Activated CD4-positive, alpha-beta T cell treated with anti-CD3 and anti-CD28 coated beads, Interleukin-2, amount 10 ng/mL, durations not matched to agents 7 days and 5 days (primary cell): Measurements from ENCODE around the gene BAAT. TPM values are rescaled to one million over a fixed set of nuclear protein-coding genes. Genes with fewer than 3 reads are reported as not detected.

Experiments
- CTCF ChIA-PET: fragments of 350-600 bp; sonication (Branson Sonifier 250); formaldehyde crosslinking; loops from one replicate; lab custom pipeline; 2021; ENCODE audit warnings: antibody characterized with exemption; lab: Charles Lee
- POLR2A ChIA-PET: fragments of 350-600 bp; sonication (Branson Sonifier 250); formaldehyde crosslinking; loops from one replicate; lab custom pipeline; 2021; ENCODE audit warnings: antibody characterized with exemption; lab: Charles Lee
- DNase-seq: peaks from one replicate; pipeline ENCODE4 v3.0.0-alpha.2; 2020
- H3K27ac Mint-ChIP-seq: one replicate; pipeline ENCODE4 v1.8.0; 2021; ENCODE audit warnings: mild to moderate bottlenecking, moderate library complexity, mixed read lengths
- H3K27me3 Mint-ChIP-seq: one replicate; pipeline ENCODE4 v1.8.0; 2021; ENCODE audit warnings: mixed read lengths
- H3K36me3 Mint-ChIP-seq: one replicate; pipeline ENCODE4 v1.8.0; 2021; ENCODE audit warnings: low read depth, mixed read lengths
- H3K4me1 Mint-ChIP-seq: one replicate; pipeline ENCODE4 v1.8.0; 2021; ENCODE audit warnings: mixed read lengths
- H3K4me3 Mint-ChIP-seq: one replicate; pipeline ENCODE4 v1.8.0; 2021; ENCODE audit warnings: mild to moderate bottlenecking, moderate library complexity, mixed read lengths
- H3K9me3 Mint-ChIP-seq: one replicate; pipeline ENCODE4 v1.8.0; 2021; ENCODE audit warnings: mixed read lengths
- total RNA-seq, 2 experiments: library from RNA; stranded (reverse); gene quantifications; one replicate each; pipeline ENCODE4 v1.2.3, GENCODE V29; 2021

The BAAT gene
- total RNA-seq, 2 experiments from 2014 or later: 0.07 TPM; not detected in 1

- peaks cover 2% of the 10 kb centered on the region for H3K27me3 Mint-ChIP-seq
- no peaks in the 10 kb centered on the region for H3K36me3 Mint-ChIP-seq
- no peaks in the 10 kb centered on the region for H3K9me3 Mint-ChIP-seq
- DNase-seq: no peak
- ChIA-PET CTCF (no interaction called here), POLR2A (no interaction called here)
- H3K4me3 Mint-ChIP-seq: no peak overlapping the region
- H3K27ac Mint-ChIP-seq: no peak overlapping the region
- no peaks in the 10 kb centered on the region for H3K4me1 Mint-ChIP-seq
Measured at GRCh38 chr9:101324245-101324804, 60.5 kb downstream of the BAAT start.

DNA sequence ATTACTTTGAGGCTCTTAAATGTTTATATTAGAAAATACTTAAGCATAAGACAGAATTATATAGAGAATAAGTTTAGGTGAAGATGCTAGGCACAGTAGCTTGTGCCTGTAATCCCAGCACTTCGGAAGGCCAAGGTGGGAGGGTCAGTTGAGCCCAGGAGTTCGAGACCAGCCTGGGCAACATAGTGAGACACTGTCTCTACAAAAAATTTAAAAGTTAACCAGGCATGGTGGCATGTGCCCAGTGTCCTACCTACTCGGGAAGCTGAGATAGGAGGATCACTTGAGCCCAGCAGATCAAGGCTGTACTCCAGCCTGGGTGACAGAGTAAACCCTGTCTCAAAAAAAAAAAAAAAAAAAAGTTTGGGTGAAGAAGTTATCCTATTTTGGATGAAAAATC is 61.7 kb downstream of the BAAT start:
- ChIA-PET POLR2A (no interaction called here), CTCF (no interaction called here)
- Mint-ChIP-seq H3K9me3 (no peaks in the 10 kb centered on the region), H3K36me3 (no peaks in the 10 kb centered on the region), H3K27me3 (no peaks in the 10 kb centered on the region), H3K4me3 (no peak overlapping the region), H3K27ac (no peak overlapping the region), H3K4me1 (no peaks in the 10 kb centered on the region)
- DNase-seq: no peak

DNA sequence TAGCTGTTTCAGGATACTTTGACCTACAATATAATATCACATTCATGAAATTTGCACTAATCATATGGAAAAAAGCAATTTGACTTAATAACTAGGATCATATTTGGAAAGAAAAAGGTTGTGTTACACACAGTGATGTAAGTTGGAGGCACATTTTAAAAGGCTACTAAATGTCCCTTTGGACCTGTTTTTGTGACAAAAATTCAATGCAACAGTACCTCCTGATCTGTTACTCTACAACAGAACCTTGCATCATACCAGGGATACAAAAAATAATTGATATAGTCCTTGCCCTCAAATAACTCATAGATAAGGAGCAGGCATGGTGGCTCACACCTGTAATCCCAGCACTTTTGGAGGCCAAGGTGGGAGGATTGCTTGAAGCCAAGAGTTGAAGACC is 67.1 kb downstream of the BAAT start:
- DNase-seq: no peak
- Mint-ChIP-seq H3K4me1 (no peaks in the 10 kb centered on the region), H3K36me3 (no peaks in the 10 kb centered on the region), H3K27me3 (peaks cover 3% of the 10 kb centered on the region), H3K4me3 (no peak overlapping the region), H3K9me3 (no peaks in the 10 kb centered on the region), H3K27ac (no peak overlapping the region)
- ChIA-PET CTCF (no interaction called here), POLR2A (no interaction called here)

DNA sequence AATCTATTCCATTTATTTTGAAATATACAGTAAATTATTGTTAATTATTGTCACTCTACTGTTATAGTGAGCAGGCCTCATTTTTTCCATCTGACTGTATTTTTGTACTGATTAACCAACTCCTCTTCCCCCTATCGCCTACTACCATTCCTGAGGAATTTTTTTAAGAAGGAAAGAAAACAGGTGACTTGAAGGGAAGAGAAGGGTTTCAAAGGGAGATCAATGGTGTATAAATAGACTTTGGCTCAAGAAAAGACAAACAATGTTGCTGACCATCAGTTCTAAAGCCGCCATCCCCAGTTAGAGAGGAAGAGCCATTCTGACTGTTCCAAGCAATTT is 69.7 kb downstream of the BAAT start:
- ChIA-PET POLR2A (no interaction called here), CTCF (no interaction called here)
- Mint-ChIP-seq H3K27me3 (peaks cover 3% of the 10 kb centered on the region), H3K9me3 (no peaks in the 10 kb centered on the region), H3K4me1 (no peaks in the 10 kb centered on the region), H3K27ac (no peak overlapping the region), H3K36me3 (no peaks in the 10 kb centered on the region), H3K4me3 (no peak overlapping the region)
- DNase-seq: no peak

GRCh38 chr9:101312661-101313060 is 72.1 kb downstream of the BAAT start:
- no peak overlapping the region for H3K27ac Mint-ChIP-seq
- H3K36me3 Mint-ChIP-seq: no peaks in the 10 kb centered on the region
- ChIA-PET CTCF (interaction anchor here (2.0 kb wide), 1 partner anchor 10 kb away, joined by 7 read pairs; no protein-coding TSS in a partner anchor), POLR2A (no interaction called here)
- H3K4me1 Mint-ChIP-seq: no peaks in the 10 kb centered on the region
- H3K9me3 Mint-ChIP-seq: no peaks in the 10 kb centered on the region
- H3K27me3 Mint-ChIP-seq: peaks cover 3% of the 10 kb centered on the region
- DNase-seq: no peak
- H3K4me3 Mint-ChIP-seq: no peak overlapping the region

GRCh38 chr9:101311758-101312420 is 72.9 kb downstream of the BAAT start:
- CTCF ChIA-PET: interaction anchor here (0.7 to 2.0 kb wide), 5 partner anchors 10 to 860 kb away, joined by 3 to 9 read pairs (median 4); no protein-coding TSS in a partner anchor
- no peak overlapping the region for H3K4me3 Mint-ChIP-seq
- H3K27ac Mint-ChIP-seq: no peak overlapping the region
- POLR2A ChIA-PET: no interaction called here
- peak; percentile 44 for DNase-seq
- H3K4me1 Mint-ChIP-seq: no peaks in the 10 kb centered on the region
- H3K36me3 Mint-ChIP-seq: no peaks in the 10 kb centered on the region
- peaks cover 3% of the 10 kb centered on the region for H3K27me3 Mint-ChIP-seq
- H3K9me3 Mint-ChIP-seq: no peaks in the 10 kb centered on the region

DNA sequence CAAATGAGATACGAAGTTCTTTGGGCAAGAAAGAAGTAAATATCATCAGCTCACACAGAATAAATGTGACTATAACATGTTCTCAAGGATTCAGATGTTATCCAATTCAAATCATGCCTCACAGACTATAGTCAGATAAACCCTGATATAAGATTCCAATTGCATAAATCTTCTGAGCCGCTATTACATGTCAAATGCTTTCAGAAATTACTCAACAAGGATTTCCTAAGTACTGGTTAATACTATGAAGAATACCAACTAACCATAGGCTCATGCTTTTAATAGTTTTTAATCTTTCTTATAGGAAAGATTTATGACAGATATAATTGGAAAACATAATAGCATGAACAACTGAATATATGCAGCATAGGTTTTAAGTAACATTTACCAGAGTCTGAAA is 73.6 kb downstream of the BAAT start:
- H3K27ac Mint-ChIP-seq: no peak overlapping the region
- POLR2A ChIA-PET: no interaction called here
- CTCF ChIA-PET: interaction anchor here (1.6 to 2.0 kb wide), 3 partner anchors 9 to 712 kb away, joined by 4 to 9 read pairs (median 7); no protein-coding TSS in a partner anchor

More for the DNA sequence above, 73.6 kb downstream of the BAAT start:
- H3K27me3 Mint-ChIP-seq: no peaks in the 10 kb centered on the region
- no peaks in the 10 kb centered on the region for H3K9me3 Mint-ChIP-seq
- H3K36me3 Mint-ChIP-seq: no peaks in the 10 kb centered on the region
- H3K4me3 Mint-ChIP-seq: no peak overlapping the region
- no peak for DNase-seq
- no peaks in the 10 kb centered on the region for H3K4me1 Mint-ChIP-seq

Other genes starting within 250 kb of the BAAT start
- 10 to 100 TPM; 10.2 to 11.7 TPM for gene MRPL50, start 13.6 kb upstream of the BAAT start, total RNA-seq
- gene ZNF189, start 13.8 kb upstream of the BAAT start, total RNA-seq: 10 to 100 TPM; 11.4 to 12.9 TPM
- gene ALDOB, start 50.8 kb upstream of the BAAT start, total RNA-seq: not detected
- gene RNF20, start 148.8 kb upstream of the BAAT start, total RNA-seq: 10 to 100 TPM; 49.4 to 52.4 TPM
- not detected for gene PPP3R2, start 210.0 kb upstream of the BAAT start, total RNA-seq